ENCODE results near the gene SFMBT2.

SFMBT2 gene

DNA sequence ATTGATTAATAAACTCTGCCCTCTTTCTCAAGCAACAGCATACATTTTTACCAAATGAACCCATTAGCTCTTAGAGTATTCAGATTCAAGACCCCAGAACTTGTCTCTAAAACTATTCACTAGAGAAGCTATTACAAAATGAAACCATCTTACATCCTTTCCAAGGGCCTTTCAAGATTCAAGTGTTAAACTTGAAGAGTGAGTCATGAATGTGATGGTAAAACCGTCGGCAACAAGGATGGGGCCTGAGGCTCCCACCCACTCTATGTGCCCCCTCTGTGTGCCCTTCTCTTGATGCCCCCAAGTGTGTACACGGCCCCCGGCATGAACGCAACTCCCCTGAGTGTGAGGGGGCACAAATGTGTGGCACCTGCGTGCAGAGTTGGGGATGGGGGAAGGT, 46.4 kb downstream of the SFMBT2 start:
- ChIA-PET CTCF (no interaction called here), POLR2A (no interaction called here)
- TF ChIP-seq, protein P1, sequence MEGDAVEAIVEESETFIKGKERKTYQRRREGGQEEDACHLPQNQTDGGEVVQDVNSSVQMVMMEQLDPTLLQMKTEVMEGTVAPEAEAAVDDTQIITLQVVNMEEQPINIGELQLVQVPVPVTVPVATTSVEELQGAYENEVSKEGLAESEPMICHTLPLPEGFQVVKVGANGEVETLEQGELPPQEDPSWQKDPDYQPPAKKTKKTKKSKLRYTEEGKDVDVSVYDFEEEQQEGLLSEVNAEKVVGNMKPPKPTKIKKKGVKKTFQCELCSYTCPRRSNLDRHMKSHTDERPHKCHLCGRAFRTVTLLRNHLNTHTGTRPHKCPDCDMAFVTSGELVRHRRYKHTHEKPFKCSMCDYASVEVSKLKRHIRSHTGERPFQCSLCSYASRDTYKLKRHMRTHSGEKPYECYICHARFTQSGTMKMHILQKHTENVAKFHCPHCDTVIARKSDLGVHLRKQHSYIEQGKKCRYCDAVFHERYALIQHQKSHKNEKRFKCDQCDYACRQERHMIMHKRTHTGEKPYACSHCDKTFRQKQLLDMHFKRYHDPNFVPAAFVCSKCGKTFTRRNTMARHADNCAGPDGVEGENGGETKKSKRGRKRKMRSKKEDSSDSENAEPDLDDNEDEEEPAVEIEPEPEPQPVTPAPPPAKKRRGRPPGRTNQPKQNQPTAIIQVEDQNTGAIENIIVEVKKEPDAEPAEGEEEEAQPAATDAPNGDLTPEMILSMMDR (IDR thresholded peaks at IDR 0.05; ENCODE audit: insufficient read depth, low read length, missing control alignments), result no peak
- DNase-seq (ENCODE audit: low read depth, low spot score), result no peak
- H3K4me3 ChIP-seq (ENCODE audit: low read depth, low read length), result no peak overlapping the region

DNA sequence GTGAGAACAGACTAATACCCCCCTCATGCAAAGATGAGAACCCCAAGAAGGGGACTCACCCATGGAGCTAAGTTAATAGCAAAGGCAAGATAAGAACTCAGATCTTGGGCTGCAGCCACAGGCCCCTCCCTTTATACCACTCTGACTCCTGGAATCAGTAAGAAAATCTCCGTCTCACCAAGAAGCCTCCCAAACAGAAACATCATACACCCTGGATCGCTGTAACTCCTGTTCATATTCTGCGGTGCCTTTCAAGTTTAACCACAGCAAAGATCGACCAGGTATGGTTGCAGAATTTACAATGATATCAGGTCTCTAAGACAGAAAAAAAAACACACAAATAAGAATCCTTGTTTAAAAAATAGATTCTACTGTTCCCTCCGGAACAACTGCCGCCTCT, 47.1 kb downstream of the SFMBT2 start:
- ChIA-PET CTCF (no interaction called here), POLR2A (no interaction called here)
- no peak for DNase-seq (ENCODE audit: low read depth, low spot score)
- TF ChIP-seq, protein P1 (IDR thresholded peaks at IDR 0.05; ENCODE audit: insufficient read depth, low read length, missing control alignments), result no peak
- no peak overlapping the region for H3K4me3 ChIP-seq (ENCODE audit: low read depth, low read length)

DNA sequence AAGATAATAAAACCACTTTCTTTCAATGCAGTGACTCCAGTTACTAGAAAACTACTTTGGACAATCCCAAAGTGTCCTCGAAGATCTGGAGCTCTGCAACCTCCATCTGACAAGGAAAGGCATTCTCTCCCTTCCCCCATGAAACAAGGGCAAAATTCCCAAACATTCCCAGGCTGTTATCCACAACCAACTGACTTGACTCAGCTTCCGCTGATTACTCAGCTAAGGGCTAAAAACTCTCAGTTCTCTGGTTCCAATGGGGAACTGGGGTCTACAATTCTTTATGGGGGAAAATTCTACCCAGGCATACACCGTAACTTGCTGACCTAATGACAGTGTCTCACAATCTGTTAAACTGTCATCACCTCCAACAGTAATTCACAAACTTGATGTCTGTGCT, 48.4 kb downstream of the SFMBT2 start:
- ChIA-PET POLR2A (no interaction called here), CTCF (no interaction called here)
- no peak for DNase-seq (ENCODE audit: low read depth, low spot score)
- TF ChIP-seq, protein P1 (IDR thresholded peaks at IDR 0.05; ENCODE audit: insufficient read depth, low read length, missing control alignments), result no peak
- no peak overlapping the region for H3K4me3 ChIP-seq (ENCODE audit: low read depth, low read length)

DNA sequence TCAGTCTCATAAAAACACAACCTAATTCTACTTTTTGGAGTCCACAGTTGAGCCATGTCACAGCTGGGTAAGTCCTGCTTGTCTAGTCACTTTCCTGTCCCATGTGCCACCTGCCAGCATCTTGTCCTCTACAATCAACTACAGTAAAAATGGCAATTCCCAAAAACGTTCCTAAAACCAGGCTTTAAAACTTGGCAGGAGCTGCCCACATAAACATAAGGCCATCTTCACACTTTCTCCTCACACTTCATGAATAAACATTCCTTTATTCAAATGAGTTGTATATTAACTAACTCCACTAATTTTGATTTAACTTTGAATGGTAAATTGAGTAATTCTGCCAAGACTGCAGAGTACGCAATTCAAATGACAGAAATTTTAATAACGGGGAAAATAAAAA, 49.5 kb downstream of the SFMBT2 start:
- TF ChIP-seq, protein P1 (IDR thresholded peaks at IDR 0.05; ENCODE audit: insufficient read depth, low read length, missing control alignments), result no peak
- H3K4me3 ChIP-seq (ENCODE audit: low read depth, low read length), result no peak overlapping the region
- ChIA-PET POLR2A (no interaction called here), CTCF (no interaction called here)
- no peak for DNase-seq (ENCODE audit: low read depth, low spot score)

DNA sequence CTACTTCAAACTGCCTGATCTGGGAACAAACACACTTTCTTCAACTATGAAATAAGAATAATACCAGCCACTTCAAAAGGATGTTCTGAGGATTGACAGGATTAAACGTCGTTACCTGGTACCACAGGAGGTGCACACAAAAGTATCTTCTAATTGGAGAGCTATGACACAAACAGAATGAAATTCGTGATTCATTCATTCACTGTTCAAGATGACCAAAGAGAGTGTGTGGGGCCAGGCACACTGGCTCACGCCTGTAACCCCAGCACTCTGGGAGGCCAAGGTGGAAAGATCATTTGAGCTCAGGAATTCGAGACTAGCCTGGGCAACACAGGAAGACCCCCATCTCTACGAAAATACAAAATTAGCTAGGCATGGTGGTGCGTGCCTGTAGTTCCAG, 50.9 kb downstream of the SFMBT2 start:
- TF ChIP-seq, protein P1 (IDR thresholded peaks at IDR 0.05; ENCODE audit: insufficient read depth, low read length, missing control alignments), result no peak
- CTCF ChIA-PET, result no interaction called here
- no peak for DNase-seq (ENCODE audit: low read depth, low spot score)
- POLR2A ChIA-PET, result no interaction called here
- H3K4me3 ChIP-seq (ENCODE audit: low read depth, low read length), result no peak overlapping the region

DNA sequence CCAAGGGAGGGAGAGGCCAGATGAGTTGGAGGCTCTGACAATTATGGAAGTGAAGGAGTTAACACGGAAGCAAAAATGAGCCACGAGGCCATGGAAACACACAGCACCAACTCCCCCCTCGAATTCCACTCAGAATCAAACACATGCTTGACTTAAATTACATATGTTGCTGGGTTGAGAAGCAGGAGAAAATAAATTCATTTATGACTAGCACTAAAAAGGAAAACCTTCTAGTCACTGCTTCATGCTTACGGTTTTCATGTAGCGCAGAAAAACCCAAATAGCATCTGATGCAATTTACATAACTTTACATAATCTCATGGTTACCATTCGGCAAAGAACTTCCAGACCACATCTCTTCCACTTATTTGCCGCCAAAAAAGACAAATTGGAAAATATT, 51.5 kb downstream of the SFMBT2 start:
- TF ChIP-seq, protein P1 (IDR thresholded peaks at IDR 0.05; ENCODE audit: insufficient read depth, low read length, missing control alignments), result no peak
- no peak overlapping the region for H3K4me3 ChIP-seq (ENCODE audit: low read depth, low read length)
- ChIA-PET POLR2A (no interaction called here), CTCF (no interaction called here)
- DNase-seq (ENCODE audit: low read depth, low spot score), result no peak
